IPS-20b (cell line): ENCODE results near the gene CLIC5.

Source experiments
- H3K27ac ChIP-seq: one replicate; pipeline ENCODE4 v1.5.1; 2013; ENCODE audit warnings: low read length
- H3K27me3 ChIP-seq: 2 replicates; pipeline ENCODE4 v1.6.1; 2013; ENCODE audit warnings: mild to moderate bottlenecking, low read length, inconsistent platforms; ENCODE audit not compliant: insufficient read depth
- H3K36me3 ChIP-seq: 2 replicates; pipeline ENCODE4 v1.6.1; 2013; ENCODE audit warnings: low read depth, mild to moderate bottlenecking, inconsistent platforms, low read length, moderate library complexity; ENCODE audit not compliant: insufficient read depth
- H3K4me1 ChIP-seq: 2 replicates; pipeline ENCODE4 v1.6.1; 2013; ENCODE audit warnings: mild to moderate bottlenecking, control low read depth, inconsistent platforms, low read length, moderate library complexity; ENCODE audit not compliant: insufficient read depth
- H3K4me3 ChIP-seq: 2 replicates; pipeline ENCODE4 v1.5.1; 2013; ENCODE audit warnings: mild to moderate bottlenecking, low read length, inconsistent platforms
- H3K9ac ChIP-seq: 2 replicates; pipeline ENCODE4 v1.6.1; 2013; ENCODE audit warnings: low read depth, mild to moderate bottlenecking, inconsistent platforms, low read length, moderate library complexity
- H3K9me3 ChIP-seq: 2 replicates; pipeline ENCODE4 v1.6.1; 2013; ENCODE audit warnings: mild to moderate bottlenecking, low read depth, low read length, inconsistent platforms; ENCODE audit not compliant: insufficient read depth

Gene CLIC5

GRCh38 chr6:45971287-45971686 is 44.4 kb downstream of the CLIC5 start:
- Histone ChIP-seq H3K9me3 (no peaks in the 10 kb centered on the region), H3K36me3 (no peaks in the 10 kb centered on the region), H3K4me1 (no peaks in the 10 kb centered on the region; the same call in 1 of the 2 replicates), H3K27me3 (peaks cover 7% of the 10 kb centered on the region; the same call in 1 of the 2 replicates), H3K27ac (no peak overlapping the region), H3K4me3 (no peak overlapping the region), H3K9ac (no peak overlapping the region)

- Histone ChIP-seq H3K4me3 (no peak overlapping the region), H3K27ac (no peak overlapping the region), H3K9ac (no peak overlapping the region)
These were observed 45.3 kb downstream of the CLIC5 start for GRCh38 chr6:45970326-45970725.

GRCh38 chr6:45969883-45970282 is 45.8 kb downstream of the CLIC5 start:
- Histone ChIP-seq H3K27ac (no peak overlapping the region), H3K27me3 (peaks cover 7% of the 10 kb centered on the region; the same call in 1 of the 2 replicates), H3K9me3 (no peaks in the 10 kb centered on the region), H3K4me3 (no peak overlapping the region), H3K36me3 (no peaks in the 10 kb centered on the region), H3K9ac (no peak overlapping the region), H3K4me1 (no peaks in the 10 kb centered on the region; the same call in none of the 2 replicates)

More at GRCh38 chr6:45970326-45970725, 45.3 kb downstream of the CLIC5 start:
- Histone ChIP-seq H3K4me1 (no peaks in the 10 kb centered on the region; the same call in none of the 2 replicates), H3K27me3 (peaks cover 7% of the 10 kb centered on the region; the same call in 1 of the 2 replicates), H3K9me3 (no peaks in the 10 kb centered on the region), H3K36me3 (no peaks in the 10 kb centered on the region)

GRCh38 chr6:45969026-45969425 is 46.6 kb downstream of the CLIC5 start:
- Histone ChIP-seq H3K9me3 (no peaks in the 10 kb centered on the region), H3K4me3 (no peak overlapping the region), H3K9ac (no peak overlapping the region)

GRCh38 chr6:45967363-45967762 is 48.3 kb downstream of the CLIC5 start:
- Histone ChIP-seq H3K9ac (no peak overlapping the region), H3K27me3 (peaks cover 7% of the 10 kb centered on the region; the same call in 1 of the 2 replicates), H3K4me1 (no peaks in the 10 kb centered on the region; the same call in none of the 2 replicates), H3K27ac (no peak overlapping the region), H3K36me3 (no peaks in the 10 kb centered on the region), H3K4me3 (no peak overlapping the region), H3K9me3 (no peaks in the 10 kb centered on the region)

More at GRCh38 chr6:45969026-45969425, 46.6 kb downstream of the CLIC5 start:
- Histone ChIP-seq H3K4me1 (no peaks in the 10 kb centered on the region; the same call in none of the 2 replicates), H3K27ac (no peak overlapping the region), H3K36me3 (no peaks in the 10 kb centered on the region), H3K27me3 (peaks cover 7% of the 10 kb centered on the region; the same call in 1 of the 2 replicates)

- no peak overlapping the region for H3K9ac ChIP-seq
- H3K9me3 ChIP-seq = no peaks in the 10 kb centered on the region
- H3K4me3 ChIP-seq = no peak overlapping the region
- H3K36me3 ChIP-seq = no peaks in the 10 kb centered on the region
- H3K27ac ChIP-seq = no peak overlapping the region
- H3K4me1 ChIP-seq = no peaks in the 10 kb centered on the region; the same call in 1 of the 2 replicates
- H3K27me3 ChIP-seq = peaks cover 7% of the 10 kb centered on the region; the same call in 1 of the 2 replicates
These were observed 48.9 kb downstream of the CLIC5 start for GRCh38 chr6:45966797-45967196.

GRCh38 chr6:45966340-45966739 is 49.3 kb downstream of the CLIC5 start:
- Histone ChIP-seq H3K27me3 (peaks cover 7% of the 10 kb centered on the region; the same call in 1 of the 2 replicates), H3K9me3 (no peaks in the 10 kb centered on the region), H3K4me3 (no peak overlapping the region), H3K9ac (no peak overlapping the region), H3K36me3 (no peaks in the 10 kb centered on the region), H3K4me1 (no peaks in the 10 kb centered on the region; the same call in 1 of the 2 replicates), H3K27ac (no peak overlapping the region)

GRCh38 chr6:45965792-45966191 is 49.9 kb downstream of the CLIC5 start:
- Histone ChIP-seq H3K36me3 (no peaks in the 10 kb centered on the region), H3K4me1 (no peaks in the 10 kb centered on the region; the same call in 1 of the 2 replicates), H3K4me3 (no peak overlapping the region)

GRCh38 chr6:45965007-45965406 is 50.7 kb downstream of the CLIC5 start:
- no peaks in the 10 kb centered on the region for H3K9me3 ChIP-seq
- H3K4me1 ChIP-seq = no peaks in the 10 kb centered on the region; the same call in 1 of the 2 replicates
- H3K36me3 ChIP-seq = no peaks in the 10 kb centered on the region
- H3K27me3 ChIP-seq = peaks cover 7% of the 10 kb centered on the region; the same call in 1 of the 2 replicates
- H3K4me3 ChIP-seq = no peak overlapping the region
- H3K9ac ChIP-seq = no peak overlapping the region
- no peak overlapping the region for H3K27ac ChIP-seq

More at GRCh38 chr6:45965792-45966191, 49.9 kb downstream of the CLIC5 start:
- Histone ChIP-seq H3K27ac (no peak overlapping the region), H3K9me3 (no peaks in the 10 kb centered on the region), H3K9ac (no peak overlapping the region), H3K27me3 (peaks cover 7% of the 10 kb centered on the region; the same call in 1 of the 2 replicates)

GRCh38 chr6:45964300-45964699 is 51.4 kb downstream of the CLIC5 start:
- Histone ChIP-seq H3K9ac (no peak overlapping the region), H3K4me1 (no peaks in the 10 kb centered on the region; the same call in 1 of the 2 replicates), H3K27me3 (peaks cover 7% of the 10 kb centered on the region; the same call in 1 of the 2 replicates), H3K27ac (no peak overlapping the region), H3K9me3 (no peaks in the 10 kb centered on the region), H3K36me3 (no peaks in the 10 kb centered on the region), H3K4me3 (no peak overlapping the region)

GRCh38 chr6:45963896-45964295 is 51.8 kb downstream of the CLIC5 start:
- Histone ChIP-seq H3K27me3 (peaks cover 7% of the 10 kb centered on the region; the same call in 1 of the 2 replicates), H3K36me3 (no peaks in the 10 kb centered on the region), H3K27ac (no peak overlapping the region), H3K9ac (no peak overlapping the region), H3K9me3 (no peaks in the 10 kb centered on the region), H3K4me1 (no peaks in the 10 kb centered on the region; the same call in 1 of the 2 replicates), H3K4me3 (no peak overlapping the region)

- H3K27me3 ChIP-seq = no peaks in the 10 kb centered on the region
- no peaks in the 10 kb centered on the region for H3K36me3 ChIP-seq
- H3K9me3 ChIP-seq = no peaks in the 10 kb centered on the region
- H3K9ac ChIP-seq = no peak overlapping the region
- H3K27ac ChIP-seq = no peak overlapping the region
- no peak overlapping the region for H3K4me3 ChIP-seq
- peaks cover 3% of the 10 kb centered on the region for H3K4me1 ChIP-seq
These were observed 54.5 kb downstream of the CLIC5 start for GRCh38 chr6:45961125-45961524.
